ENCODE measurements around the gene ALX3. TPM values are rescaled to one million over a fixed set of nuclear protein-coding genes. Genes with fewer than 3 reads are reported as not detected.

Gene ALX3
- total RNA-seq, 1 experiment from 2014 or later: 0.15 TPM

DNA sequence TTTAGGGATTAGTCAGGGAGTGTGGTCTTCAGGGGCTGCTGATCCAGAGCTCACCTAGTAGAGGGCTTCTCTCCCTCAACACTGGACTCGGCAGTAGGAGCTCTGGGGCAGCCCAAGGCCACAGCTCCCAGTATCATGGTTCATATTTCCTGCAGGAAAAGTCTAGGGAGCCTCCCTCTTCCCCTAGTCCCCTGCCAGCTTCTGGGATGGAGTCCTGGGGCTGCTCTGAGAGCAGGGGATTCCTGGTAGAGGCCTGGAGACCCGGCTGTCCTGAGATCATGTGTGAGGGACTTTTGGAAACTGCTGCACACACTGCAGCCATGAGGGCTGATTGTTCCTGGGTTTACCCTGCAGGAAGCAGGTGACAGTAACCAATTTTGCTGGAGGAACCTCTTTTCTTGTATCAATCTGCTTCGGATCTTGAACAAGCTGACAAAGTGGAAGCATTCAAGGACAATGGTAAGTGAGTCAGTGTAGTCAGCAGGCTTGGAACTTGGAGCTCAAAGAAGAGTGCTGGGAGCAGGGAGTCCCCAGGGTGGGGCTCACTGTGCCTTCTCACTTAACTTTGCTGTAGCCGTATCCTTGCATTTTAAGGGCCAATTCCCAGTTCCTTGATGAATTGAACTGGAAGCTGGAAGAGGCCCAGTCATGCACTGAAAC is 19.7 kb downstream of the ALX3 start:
- Mint-ChIP-seq H3K27ac (no peak overlapping the region), H3K4me3 (no peak overlapping the region), H3K9me3 (no peaks in the 10 kb centered on the region), H3K4me1 (no peaks in the 10 kb centered on the region), H3K27me3 (ENCODE audit: low read depth) (no peaks in the 10 kb centered on the region), H3K36me3 (peaks cover 76% of the 10 kb centered on the region)
- no peak for ATAC-seq
- ChIA-PET POLR2A (interaction anchor here (0.9 kb wide), 1 partner anchor 16 kb away, joined by 4 read pairs; no protein-coding TSS in a partner anchor), CTCF (interaction anchor here (1.3 to 3.6 kb wide), 5 partner anchors 10 to 66 kb away, joined by 3 to 31 read pairs (median 4); partner anchors contain the start of gene STRIP1)
- no peak for DNase-seq (ENCODE audit: low spot score)
- TF ChIP-seq, protein P1, sequence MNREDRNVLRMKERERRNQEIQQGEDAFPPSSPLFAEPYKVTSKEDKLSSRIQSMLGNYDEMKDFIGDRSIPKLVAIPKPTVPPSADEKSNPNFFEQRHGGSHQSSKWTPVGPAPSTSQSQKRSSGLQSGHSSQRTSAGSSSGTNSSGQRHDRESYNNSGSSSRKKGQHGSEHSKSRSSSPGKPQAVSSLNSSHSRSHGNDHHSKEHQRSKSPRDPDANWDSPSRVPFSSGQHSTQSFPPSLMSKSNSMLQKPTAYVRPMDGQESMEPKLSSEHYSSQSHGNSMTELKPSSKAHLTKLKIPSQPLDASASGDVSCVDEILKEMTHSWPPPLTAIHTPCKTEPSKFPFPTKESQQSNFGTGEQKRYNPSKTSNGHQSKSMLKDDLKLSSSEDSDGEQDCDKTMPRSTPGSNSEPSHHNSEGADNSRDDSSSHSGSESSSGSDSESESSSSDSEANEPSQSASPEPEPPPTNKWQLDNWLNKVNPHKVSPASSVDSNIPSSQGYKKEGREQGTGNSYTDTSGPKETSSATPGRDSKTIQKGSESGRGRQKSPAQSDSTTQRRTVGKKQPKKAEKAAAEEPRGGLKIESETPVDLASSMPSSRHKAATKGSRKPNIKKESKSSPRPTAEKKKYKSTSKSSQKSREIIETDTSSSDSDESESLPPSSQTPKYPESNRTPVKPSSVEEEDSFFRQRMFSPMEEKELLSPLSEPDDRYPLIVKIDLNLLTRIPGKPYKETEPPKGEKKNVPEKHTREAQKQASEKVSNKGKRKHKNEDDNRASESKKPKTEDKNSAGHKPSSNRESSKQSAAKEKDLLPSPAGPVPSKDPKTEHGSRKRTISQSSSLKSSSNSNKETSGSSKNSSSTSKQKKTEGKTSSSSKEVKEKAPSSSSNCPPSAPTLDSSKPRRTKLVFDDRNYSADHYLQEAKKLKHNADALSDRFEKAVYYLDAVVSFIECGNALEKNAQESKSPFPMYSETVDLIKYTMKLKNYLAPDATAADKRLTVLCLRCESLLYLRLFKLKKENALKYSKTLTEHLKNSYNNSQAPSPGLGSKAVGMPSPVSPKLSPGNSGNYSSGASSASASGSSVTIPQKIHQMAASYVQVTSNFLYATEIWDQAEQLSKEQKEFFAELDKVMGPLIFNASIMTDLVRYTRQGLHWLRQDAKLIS (CRISPR knock-in tag; IDR thresholded peaks at IDR 0.05; ENCODE audit: borderline replicate concordance): no peak
- TF ChIP-seq, protein P2, sequence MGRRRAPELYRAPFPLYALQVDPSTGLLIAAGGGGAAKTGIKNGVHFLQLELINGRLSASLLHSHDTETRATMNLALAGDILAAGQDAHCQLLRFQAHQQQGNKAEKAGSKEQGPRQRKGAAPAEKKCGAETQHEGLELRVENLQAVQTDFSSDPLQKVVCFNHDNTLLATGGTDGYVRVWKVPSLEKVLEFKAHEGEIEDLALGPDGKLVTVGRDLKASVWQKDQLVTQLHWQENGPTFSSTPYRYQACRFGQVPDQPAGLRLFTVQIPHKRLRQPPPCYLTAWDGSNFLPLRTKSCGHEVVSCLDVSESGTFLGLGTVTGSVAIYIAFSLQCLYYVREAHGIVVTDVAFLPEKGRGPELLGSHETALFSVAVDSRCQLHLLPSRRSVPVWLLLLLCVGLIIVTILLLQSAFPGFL (CRISPR knock-in tag; IDR thresholded peaks at IDR 0.05; ENCODE audit: borderline replicate concordance): no peak
- TF ChIP-seq NR3C1 (CRISPR knock-in tag; conservative IDR thresholded peaks at IDR 0.05; ENCODE audit: low read depth) (no peak), ZNF263 (CRISPR knock-in tag; IDR thresholded peaks at IDR 0.05; ENCODE audit: low read depth) (no peak), TP53 (CRISPR knock-in tag; IDR thresholded peaks at IDR 0.05) (no peak)
- TF ChIP-seq, protein P3, sequence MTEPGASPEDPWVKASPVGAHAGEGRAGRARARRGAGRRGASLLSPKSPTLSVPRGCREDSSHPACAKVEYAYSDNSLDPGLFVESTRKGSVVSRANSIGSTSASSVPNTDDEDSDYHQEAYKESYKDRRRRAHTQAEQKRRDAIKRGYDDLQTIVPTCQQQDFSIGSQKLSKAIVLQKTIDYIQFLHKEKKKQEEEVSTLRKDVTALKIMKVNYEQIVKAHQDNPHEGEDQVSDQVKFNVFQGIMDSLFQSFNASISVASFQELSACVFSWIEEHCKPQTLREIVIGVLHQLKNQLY (CRISPR knock-in tag; IDR thresholded peaks at IDR 0.05): no peak
- TF ChIP-seq, protein P4, sequence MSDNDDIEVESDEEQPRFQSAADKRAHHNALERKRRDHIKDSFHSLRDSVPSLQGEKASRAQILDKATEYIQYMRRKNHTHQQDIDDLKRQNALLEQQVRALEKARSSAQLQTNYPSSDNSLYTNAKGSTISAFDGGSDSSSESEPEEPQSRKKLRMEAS (CRISPR knock-in tag; IDR thresholded peaks at IDR 0.05): no peak
- TF ChIP-seq, protein P5, sequence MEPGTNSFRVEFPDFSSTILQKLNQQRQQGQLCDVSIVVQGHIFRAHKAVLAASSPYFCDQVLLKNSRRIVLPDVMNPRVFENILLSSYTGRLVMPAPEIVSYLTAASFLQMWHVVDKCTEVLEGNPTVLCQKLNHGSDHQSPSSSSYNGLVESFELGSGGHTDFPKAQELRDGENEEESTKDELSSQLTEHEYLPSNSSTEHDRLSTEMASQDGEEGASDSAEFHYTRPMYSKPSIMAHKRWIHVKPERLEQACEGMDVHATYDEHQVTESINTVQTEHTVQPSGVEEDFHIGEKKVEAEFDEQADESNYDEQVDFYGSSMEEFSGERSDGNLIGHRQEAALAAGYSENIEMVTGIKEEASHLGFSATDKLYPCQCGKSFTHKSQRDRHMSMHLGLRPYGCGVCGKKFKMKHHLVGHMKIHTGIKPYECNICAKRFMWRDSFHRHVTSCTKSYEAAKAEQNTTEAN (CRISPR knock-in tag; IDR thresholded peaks at IDR 0.05): no peak

DNA sequence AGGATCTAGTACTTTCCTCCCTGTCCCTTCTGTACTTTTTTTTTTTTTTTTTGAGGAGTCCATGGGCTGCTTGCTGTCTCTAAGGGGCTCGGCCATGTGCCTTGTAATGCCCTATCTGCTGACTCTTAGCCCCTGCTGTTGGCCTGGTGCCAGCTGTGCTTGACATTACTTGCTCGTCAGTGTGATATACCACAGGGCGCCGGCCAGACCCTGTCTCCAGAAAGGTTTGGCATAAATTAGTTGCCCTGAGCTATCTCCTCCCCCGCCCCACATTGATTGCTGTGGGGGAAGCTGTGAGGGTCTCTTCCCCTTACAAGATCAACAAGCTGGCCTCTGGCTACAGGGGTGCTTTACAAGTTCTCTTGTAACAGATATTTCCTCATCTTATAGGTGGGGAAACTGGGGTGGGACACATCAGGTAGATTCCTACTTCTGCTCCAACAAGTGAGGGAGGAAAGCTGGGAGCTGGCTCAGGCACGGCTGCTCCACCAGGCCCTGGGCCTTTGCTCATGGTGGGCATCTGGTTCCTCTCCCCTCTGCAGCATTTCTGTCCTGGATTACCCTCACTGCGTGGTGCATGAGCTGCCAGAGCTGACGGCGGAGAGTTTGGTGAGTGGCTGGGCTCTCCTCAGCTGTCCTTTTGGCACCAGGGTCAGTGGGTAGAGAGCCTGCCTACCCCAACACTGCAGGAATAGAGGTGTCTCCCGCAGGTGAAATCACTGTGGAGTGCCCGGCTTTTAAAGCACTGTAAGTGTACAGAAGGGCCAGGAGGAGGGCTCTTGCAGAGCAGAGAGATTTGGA is 20.5 kb downstream of the ALX3 start:
- no peaks in the 10 kb centered on the region for H3K4me1 Mint-ChIP-seq
- no peaks in the 10 kb centered on the region for H3K9me3 Mint-ChIP-seq
- ATAC-seq: no peak
- no peaks in the 10 kb centered on the region for H3K27me3 Mint-ChIP-seq (ENCODE audit: low read depth)
- ChIA-PET CTCF (interaction anchor here (1.3 to 3.6 kb wide), 4 partner anchors 11 to 20 kb away, joined by 3 to 31 read pairs (median 6); partner anchors contain the start of gene STRIP1), POLR2A (interaction anchor here (0.9 kb wide), 1 partner anchor 15 kb away, joined by 4 read pairs; no protein-coding TSS in a partner anchor)
- no peak overlapping the region for H3K4me3 Mint-ChIP-seq
- peaks cover 75% of the 10 kb centered on the region for H3K36me3 Mint-ChIP-seq
- H3K27ac Mint-ChIP-seq: no peak overlapping the region
- DNase-seq (ENCODE audit: low spot score): no peak
- no peak for TF ChIP-seq MXD4 (CRISPR knock-in tag; IDR thresholded peaks at IDR 0.05; ENCODE audit: borderline replicate concordance)
- TF ChIP-seq, protein P6, sequence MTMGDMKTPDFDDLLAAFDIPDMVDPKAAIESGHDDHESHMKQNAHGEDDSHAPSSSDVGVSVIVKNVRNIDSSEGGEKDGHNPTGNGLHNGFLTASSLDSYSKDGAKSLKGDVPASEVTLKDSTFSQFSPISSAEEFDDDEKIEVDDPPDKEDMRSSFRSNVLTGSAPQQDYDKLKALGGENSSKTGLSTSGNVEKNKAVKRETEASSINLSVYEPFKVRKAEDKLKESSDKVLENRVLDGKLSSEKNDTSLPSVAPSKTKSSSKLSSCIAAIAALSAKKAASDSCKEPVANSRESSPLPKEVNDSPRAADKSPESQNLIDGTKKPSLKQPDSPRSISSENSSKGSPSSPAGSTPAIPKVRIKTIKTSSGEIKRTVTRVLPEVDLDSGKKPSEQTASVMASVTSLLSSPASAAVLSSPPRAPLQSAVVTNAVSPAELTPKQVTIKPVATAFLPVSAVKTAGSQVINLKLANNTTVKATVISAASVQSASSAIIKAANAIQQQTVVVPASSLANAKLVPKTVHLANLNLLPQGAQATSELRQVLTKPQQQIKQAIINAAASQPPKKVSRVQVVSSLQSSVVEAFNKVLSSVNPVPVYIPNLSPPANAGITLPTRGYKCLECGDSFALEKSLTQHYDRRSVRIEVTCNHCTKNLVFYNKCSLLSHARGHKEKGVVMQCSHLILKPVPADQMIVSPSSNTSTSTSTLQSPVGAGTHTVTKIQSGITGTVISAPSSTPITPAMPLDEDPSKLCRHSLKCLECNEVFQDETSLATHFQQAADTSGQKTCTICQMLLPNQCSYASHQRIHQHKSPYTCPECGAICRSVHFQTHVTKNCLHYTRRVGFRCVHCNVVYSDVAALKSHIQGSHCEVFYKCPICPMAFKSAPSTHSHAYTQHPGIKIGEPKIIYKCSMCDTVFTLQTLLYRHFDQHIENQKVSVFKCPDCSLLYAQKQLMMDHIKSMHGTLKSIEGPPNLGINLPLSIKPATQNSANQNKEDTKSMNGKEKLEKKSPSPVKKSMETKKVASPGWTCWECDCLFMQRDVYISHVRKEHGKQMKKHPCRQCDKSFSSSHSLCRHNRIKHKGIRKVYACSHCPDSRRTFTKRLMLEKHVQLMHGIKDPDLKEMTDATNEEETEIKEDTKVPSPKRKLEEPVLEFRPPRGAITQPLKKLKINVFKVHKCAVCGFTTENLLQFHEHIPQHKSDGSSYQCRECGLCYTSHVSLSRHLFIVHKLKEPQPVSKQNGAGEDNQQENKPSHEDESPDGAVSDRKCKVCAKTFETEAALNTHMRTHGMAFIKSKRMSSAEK (CRISPR knock-in tag; IDR thresholded peaks at IDR 0.05; ENCODE audit: borderline replicate concordance): no peak
- TF ChIP-seq KAT7 (CRISPR knock-in tag; IDR thresholded peaks at IDR 0.05; ENCODE audit: borderline replicate concordance): no peak
- TF ChIP-seq, protein P7, sequence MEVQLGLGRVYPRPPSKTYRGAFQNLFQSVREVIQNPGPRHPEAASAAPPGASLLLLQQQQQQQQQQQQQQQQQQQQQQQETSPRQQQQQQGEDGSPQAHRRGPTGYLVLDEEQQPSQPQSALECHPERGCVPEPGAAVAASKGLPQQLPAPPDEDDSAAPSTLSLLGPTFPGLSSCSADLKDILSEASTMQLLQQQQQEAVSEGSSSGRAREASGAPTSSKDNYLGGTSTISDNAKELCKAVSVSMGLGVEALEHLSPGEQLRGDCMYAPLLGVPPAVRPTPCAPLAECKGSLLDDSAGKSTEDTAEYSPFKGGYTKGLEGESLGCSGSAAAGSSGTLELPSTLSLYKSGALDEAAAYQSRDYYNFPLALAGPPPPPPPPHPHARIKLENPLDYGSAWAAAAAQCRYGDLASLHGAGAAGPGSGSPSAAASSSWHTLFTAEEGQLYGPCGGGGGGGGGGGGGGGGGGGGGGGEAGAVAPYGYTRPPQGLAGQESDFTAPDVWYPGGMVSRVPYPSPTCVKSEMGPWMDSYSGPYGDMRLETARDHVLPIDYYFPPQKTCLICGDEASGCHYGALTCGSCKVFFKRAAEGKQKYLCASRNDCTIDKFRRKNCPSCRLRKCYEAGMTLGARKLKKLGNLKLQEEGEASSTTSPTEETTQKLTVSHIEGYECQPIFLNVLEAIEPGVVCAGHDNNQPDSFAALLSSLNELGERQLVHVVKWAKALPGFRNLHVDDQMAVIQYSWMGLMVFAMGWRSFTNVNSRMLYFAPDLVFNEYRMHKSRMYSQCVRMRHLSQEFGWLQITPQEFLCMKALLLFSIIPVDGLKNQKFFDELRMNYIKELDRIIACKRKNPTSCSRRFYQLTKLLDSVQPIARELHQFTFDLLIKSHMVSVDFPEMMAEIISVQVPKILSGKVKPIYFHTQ (CRISPR knock-in tag; IDR thresholded peaks at IDR 0.05): no peak
- TF ChIP-seq, protein P8, sequence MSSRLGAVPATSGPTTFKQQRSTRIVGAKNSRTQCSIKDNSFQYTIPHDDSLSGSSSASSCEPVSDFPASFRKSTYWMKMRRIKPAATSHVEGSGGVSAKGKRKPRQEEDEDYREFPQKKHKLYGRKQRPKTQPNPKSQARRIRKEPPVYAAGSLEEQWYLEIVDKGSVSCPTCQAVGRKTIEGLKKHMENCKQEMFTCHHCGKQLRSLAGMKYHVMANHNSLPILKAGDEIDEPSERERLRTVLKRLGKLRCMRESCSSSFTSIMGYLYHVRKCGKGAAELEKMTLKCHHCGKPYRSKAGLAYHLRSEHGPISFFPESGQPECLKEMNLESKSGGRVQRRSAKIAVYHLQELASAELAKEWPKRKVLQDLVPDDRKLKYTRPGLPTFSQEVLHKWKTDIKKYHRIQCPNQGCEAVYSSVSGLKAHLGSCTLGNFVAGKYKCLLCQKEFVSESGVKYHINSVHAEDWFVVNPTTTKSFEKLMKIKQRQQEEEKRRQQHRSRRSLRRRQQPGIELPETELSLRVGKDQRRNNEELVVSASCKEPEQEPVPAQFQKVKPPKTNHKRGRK (CRISPR knock-in tag; IDR thresholded peaks at IDR 0.05; ENCODE audit: borderline replicate concordance): no peak
- TF ChIP-seq CREB1 (CRISPR knock-in tag; IDR thresholded peaks at IDR 0.05): no peak

Data from WTC11 (cell line).